ENCODE measurements around the gene SHANK2.

- TF ChIP-seq CTCF (conservative IDR thresholded peaks at IDR 0.05 in 1 of 2, IDR thresholded peaks at IDR 0.05 in 1 of 2; ENCODE audit: extremely low read depth in 1 of 2, insufficient read depth in 1 of 2, low read depth in 1 of 2, low read length in 2 of 2) (no peak), EZH2 (IDR thresholded peaks at IDR 0.05; ENCODE audit: borderline replicate concordance, low read length) (no peak)
Observed at GRCh38 chr11:71252770-71253730, 673 bp upstream of the SHANK2 start.

Data from mammary epithelial cell (primary cell).